Umbilical cord (tissue), 2 donors: ENCODE results near the gene CBLC. TPM values are rescaled to one million over a fixed set of nuclear protein-coding genes. Genes with fewer than 3 reads are reported as not detected.
"Not testable (repeated sequence)": the region's sequence is repeated elsewhere in the genome, so short reads cannot be mapped to it uniquely, and the experiment has no call there.

ENCODE experiments used
- DNase-seq: peaks from one replicate; pipeline ENCODE4 v3.0.0-alpha.2; 2015; ENCODE audit warnings: low spot score
- total RNA-seq: library from RNA; depleted of rRNA; stranded (reverse); fragments of >200 nt; gene quantifications from one replicate; pipeline ENCODE4 v1.2.3, GENCODE V29; 2014; ENCODE audit warnings: low replicate concordance; ENCODE audit not compliant: insufficient read depth

Gene CBLC
- total RNA-seq, 1 donor from 2014 or later: 4.1 TPM

- DNase-seq: no peak
Measured at GRCh38 chr19:44818466-44819031, 40.9 kb downstream of the CBLC start.

- DNase-seq: no peak
Measured at GRCh38 chr19:44819246-44819832, 41.6 kb downstream of the CBLC start.

- peak; percentile 70 for DNase-seq
Measured at GRCh38 chr19:44820648-44821609, 43.2 kb downstream of the CBLC start.

DNA sequence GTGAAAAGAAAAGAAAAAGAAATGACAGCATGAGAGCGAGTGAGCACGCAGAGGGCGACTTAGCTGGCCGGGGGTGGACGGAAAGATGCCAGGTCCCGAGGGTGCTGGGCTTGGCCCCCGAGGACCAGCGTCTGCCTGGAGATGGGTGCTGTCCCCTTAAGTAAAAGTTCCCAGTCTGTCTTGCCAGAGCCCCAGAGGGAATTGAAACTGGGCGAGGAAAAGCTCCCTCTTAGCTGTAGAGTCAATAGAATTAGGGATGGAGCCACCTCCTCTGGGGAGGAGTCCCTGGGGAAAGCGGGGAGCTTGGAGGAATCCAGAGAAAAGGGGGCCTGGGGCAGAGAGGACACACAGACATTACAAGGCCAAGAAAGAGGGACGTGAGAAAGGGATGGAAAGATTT lies 44.5 kb downstream of the CBLC start:
- DNase-seq: no peak

GRCh38 chr19:44822670-44823372 lies 45.1 kb downstream of the CBLC start:
- DNase-seq: no peak

GRCh38 chr19:44823373-44823698 lies 45.6 kb downstream of the CBLC start:
- no peak for DNase-seq

- DNase-seq: no peak
Measured at GRCh38 chr19:44824761-44825160, 47.1 kb downstream of the CBLC start.

DNA sequence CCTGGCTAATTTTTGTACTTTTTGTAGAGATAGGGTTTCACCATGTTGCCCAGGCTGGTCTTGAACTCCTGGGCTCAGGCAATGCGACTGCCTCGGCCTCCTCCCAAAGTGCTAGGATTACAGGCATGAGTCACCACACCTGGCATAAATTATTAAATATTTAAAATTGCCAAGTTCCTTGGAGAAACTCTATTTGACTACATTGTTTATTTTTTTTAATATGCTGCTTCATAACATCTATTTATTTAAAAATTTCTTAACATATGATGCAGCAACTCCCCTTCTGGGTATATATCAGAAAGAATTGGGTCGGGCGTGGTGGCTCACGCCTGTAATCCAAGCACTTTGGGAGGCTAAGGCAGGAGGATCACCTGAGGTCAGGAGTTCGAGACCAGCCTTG lies 55.2 kb downstream of the CBLC start:
- DNase-seq: not testable (repeated sequence)

DNA sequence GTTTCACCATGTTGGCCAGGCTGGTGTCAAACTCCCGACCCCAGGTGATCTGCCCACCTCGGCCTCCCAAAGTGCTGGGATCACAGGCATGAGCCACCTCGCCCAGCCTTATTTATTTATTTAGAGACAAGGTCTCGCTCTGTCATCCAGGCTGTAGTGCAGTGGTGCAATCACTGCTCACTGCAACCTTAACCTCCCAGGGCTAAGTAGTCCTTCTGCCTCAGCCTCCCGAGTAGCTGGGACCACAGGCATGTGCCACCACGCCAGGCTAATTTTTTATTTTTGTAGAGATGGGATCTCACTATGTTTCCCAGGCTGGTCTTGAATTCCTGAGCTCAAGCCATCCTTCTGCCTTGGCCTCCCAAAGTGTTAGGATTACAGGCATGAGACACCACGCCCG lies 56.7 kb downstream of the CBLC start:
- not testable (repeated sequence) for DNase-seq

GRCh38 chr19:44839276-44839675 lies 61.6 kb downstream of the CBLC start:
- DNase-seq: no peak

DNA sequence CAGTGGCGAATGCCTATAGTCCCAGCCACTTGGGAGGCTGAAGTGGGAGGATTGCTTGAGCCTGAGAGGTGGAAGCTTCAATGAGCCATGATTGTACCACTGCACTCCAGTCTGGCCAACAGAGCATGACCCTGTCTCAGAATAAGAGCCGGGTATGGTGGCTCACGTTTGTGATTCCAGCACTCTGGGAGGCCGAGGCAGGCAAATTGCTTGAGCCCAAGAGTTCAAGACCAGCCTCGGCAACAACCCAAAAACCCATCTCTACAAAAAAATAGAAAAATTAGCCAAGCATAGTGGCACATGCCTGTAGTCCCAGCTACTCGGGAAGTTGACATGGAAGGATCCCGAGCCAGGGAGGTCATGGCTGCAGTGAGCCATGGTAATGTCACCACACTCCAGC lies 63.1 kb downstream of the CBLC start:
- DNase-seq: no peak

DNA sequence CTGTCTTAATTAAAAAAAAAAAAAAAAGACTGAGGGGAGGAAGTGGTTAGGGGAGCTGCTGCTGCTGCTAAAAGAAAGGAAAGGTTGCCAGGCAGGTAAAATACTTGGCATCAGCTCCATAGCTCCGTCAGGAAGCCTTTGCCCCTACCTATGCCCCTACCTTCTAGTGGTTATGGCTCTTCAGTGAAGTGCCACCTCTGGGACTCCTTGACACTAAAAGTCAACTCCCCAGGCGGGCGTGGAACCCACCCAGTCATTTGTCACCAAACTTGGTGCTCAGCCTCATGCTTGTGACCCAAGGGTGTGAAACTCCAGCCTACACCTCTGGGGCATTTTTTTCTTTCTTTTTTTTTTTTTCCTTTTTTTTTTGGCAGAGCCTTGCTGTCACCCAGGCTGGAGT lies 63.5 kb downstream of the CBLC start:
- DNase-seq: no peak

DNA sequence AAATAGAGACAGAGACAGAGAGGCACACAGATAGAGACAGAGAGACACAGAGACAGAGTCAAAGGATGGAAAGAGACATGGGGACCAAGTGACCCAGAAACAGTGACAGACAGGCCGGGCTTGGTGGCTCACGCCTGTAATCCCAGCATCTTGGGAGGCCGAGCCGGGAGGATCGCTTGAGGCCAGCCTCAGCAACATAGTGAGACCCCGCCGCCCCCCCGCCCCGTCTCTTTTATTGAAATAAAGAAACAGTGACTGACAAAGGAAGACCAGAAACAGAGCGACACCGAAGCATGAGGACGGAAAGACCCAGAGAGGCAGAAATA lies 67.6 kb downstream of the CBLC start:
- DNase-seq: no peak

GRCh38 chr19:44845612-44846454 lies 68.1 kb downstream of the CBLC start, which contains the start of gene NECTIN2:
TSS of gene NECTIN2 (plus strand) at chr19:44846297. CDS start at chr19:44846526, 229 bp downstream.
- DNase-seq: peak; percentile 99

DNA sequence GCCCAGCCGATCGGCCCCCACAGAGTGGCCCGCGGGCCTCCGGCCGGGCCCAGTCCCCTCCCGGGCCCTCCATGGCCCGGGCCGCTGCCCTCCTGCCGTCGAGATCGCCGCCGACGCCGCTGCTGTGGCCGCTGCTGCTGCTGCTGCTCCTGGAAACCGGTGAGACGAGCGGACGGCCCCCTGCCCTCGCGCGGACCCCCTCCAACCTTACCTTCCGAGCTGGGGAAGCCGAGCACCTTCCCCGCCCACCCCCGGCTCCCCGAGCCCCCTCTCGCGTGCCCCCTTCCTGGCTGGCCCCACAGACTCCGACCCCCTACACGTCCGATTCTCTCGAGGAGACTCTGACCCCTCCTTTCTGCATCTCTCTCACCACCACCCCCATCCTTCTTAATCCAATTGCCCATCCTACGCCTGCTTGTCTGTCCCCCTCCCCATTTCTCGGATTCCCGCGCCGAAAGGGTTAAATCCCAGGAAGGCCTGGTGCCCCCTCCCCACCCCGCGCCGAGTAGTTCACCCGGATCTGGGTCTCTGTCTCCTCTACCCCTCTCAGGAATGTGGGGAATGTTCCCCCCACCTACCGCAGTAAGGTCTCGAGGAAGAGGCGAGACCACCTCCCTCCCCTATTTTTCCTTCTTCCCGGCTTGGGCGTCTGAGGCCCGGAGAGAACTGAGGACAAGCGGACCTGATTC lies 68.9 kb downstream of the CBLC start:
- DNase-seq: peak; percentile 53

DNA sequence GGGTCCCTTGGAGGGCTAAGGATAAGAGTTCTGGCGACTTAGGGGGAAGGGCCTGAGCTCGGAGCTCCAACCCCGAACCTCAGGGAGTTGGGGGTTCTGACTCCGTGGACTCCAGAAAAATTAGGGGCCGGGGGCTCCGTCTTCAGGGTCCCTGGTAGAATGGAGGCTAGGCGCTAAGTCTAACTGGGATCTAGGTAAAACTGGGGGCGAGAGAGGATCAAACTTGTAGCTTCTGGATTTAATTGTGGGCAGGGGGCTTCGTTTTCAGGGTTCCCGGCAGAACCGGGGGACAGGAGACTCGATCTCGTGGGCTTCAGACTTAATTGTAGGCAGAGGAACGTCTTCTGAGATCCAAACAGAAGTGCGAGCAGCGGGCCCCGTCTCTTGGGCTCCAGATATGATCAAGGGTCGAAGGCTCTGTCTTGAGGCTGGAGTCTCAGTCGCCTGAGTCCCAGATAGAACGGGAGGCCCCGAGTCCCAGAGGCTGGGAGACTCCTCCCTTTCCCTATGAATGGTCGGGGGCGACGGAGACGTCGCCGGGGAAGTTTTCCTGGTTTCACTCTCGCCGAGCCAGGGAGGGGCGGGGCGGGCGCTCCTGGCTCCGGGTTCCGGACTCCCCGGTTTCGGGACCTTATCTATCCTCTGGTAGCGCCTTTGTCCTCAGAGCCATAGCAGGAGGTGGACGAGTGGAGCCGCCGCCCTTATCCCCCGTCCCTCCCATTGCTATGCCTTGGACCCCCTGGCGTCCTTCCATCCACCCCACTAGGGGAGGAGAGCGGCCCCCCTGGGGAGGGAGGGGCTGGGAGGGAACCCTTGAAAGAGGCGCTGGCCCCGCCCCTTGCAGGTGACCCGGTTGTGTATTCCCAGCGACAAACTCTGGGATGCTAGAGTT lies 69.7 kb downstream of the CBLC start:
- DNase-seq: peak; percentile 78

DNA sequence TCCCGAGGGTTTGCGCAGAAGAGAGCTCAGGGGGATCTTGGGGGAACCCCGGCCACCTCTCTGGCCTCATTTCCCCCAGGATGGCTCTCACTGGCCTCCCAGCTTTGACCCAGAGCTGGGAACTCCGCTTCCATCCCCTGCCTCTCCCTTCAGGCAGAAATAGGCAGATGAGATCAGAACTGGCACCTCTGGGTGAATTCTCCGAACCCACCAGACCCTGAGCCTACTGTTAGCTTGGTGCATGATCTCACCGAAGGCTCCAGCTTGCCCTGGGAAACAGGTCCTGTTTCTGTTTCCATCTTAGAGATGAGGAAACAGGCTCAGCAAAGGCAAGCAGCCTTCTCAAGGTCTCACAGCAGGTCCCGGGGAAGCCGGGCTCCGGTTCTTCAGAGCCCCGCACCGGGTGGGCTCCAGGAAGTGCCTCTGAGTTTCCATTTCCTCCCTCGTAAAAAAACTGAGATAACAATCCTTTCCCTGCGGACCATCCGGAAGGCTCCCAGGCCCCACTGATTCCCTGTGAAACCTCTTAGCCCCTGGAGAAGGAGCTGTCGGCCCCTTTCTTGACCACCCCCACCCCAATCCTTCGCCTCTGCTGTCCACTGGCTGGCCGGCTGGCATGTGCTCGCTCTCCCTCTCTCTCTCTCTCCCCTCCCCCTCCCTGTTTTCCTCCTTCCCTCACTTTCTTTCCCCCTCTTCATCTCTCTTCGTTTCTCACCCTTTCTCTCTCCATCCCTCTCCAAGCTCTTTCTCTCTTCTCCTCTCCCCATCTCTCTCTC lies 70.5 kb downstream of the CBLC start:
- peak; percentile 61 for DNase-seq

- DNase-seq: peak; percentile 22
Measured at GRCh38 chr19:44848812-44849447, 71.2 kb downstream of the CBLC start.
